PFSK-1 (cell line): ENCODE measurements around the gene HOXD10.

Experiments
- FOXP2 ChIP-seq: optimal IDR thresholded peaks from 2 replicates; pipeline ENCODE3; 2011; ENCODE audit warnings: borderline replicate concordance, control low read depth, inconsistent platforms; ENCODE audit not compliant: insufficient read depth; ENCODE audit errors: extremely low read length, extremely low read depth
- POLR2AphosphoS5 ChIP-seq: IDR thresholded peaks from 2 replicates; pipeline ENCODE4 v1.6.1; 2012; ENCODE audit warnings: low read depth, mild to moderate bottlenecking, control low read depth, low read length, moderate library complexity
- REST ChIP-seq, 2 experiments: IDR thresholded peaks; 2 replicates each; pipeline versions ENCODE4 v1.6.1 to v1.8.0; 2011 to 2012; ENCODE audit warnings: low read depth in 2 of 2, low read length in 2 of 2, control low read depth in 1 of 2, inconsistent platforms in 1 of 2, mild to moderate bottlenecking in 1 of 2, moderate library complexity in 1 of 2; ENCODE audit not compliant: insufficient read depth in 1 of 2
- SIN3A ChIP-seq: IDR thresholded peaks from 2 replicates; pipeline ENCODE4 v1.6.1; 2012; ENCODE audit warnings: mild to moderate bottlenecking, low read length, moderate library complexity, borderline replicate concordance; ENCODE audit not compliant: insufficient read depth
- TAF1 ChIP-seq: IDR thresholded peaks from 2 replicates; pipeline ENCODE4 v1.6.1; 2012; ENCODE audit warnings: low read length, control low read depth, borderline replicate concordance; ENCODE audit not compliant: insufficient read depth

HOXD10 gene

GRCh38 chr2:176094349-176094748, 22.2 kb upstream of the HOXD10 start:
- TF ChIP-seq REST (IDR thresholded peaks at IDR 0.05; ENCODE audit: insufficient read depth in 1 of 2, low read depth in 2 of 2, low read length in 2 of 2) (no peak), POLR2AphosphoS5 (no peak)

- TF ChIP-seq REST (IDR thresholded peaks at IDR 0.05; ENCODE audit: insufficient read depth in 1 of 2, low read depth in 2 of 2, low read length in 2 of 2), result no peak
- no peak for TF ChIP-seq SIN3A
- TF ChIP-seq POLR2AphosphoS5, result no peak
Measured at GRCh38 chr2:176095421-176095820, 21.2 kb upstream of the HOXD10 start.

DNA sequence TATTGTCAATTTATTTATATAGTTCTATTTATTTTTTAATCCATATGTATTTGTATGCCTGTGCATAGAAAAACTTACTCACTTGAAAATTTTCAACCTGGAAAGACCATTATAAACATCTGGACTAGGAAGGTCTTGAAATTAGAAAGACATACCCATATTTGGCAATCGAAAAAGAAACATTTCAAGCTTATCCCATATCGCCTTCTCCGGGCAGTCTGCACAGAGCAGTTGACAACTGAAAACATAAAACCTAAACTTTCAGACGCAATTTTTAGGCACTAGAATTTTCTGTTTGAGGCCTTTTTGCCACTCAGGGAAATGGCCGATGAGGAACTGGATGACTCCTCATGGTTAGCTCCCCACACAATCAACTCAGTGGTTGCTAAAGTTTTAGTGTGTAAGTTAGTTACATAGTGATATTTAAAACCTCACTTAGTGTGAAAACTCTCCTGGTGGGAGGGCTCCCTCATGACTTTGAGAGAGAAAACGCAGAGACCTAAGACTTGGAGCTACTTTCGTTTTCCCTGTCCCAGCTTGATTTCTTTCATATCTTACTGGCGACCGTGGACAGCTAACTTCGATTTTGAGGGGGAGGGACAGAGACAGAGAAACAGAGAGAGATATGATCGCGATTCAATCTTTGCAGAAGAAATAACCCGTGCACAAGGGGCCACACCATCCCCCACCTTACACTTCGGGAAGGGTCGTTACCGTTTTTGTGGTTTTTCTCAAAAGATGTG, 20.2 kb upstream of the HOXD10 start:
- no peak for TF ChIP-seq TAF1

GRCh38 chr2:176096986-176097819, 19.4 kb upstream of the HOXD10 start:
- TF ChIP-seq POLR2AphosphoS5 (no peak), FOXP2 (no peak), SIN3A (no peak), REST (IDR thresholded peaks at IDR 0.05; ENCODE audit: insufficient read depth in 1 of 2, low read depth in 2 of 2, low read length in 2 of 2) (no peak), TAF1 (no peak)

- TF ChIP-seq REST (IDR thresholded peaks at IDR 0.05; ENCODE audit: insufficient read depth in 1 of 2, low read depth in 2 of 2, low read length in 2 of 2) (no peak), POLR2AphosphoS5 (no peak), FOXP2 (no peak), TAF1 (no peak), SIN3A (no peak)
Measured at GRCh38 chr2:176097820-176098365, 18.7 kb upstream of the HOXD10 start.
